ENCODE measurements around the gene TIMM44.

TIMM44 gene

DNA sequence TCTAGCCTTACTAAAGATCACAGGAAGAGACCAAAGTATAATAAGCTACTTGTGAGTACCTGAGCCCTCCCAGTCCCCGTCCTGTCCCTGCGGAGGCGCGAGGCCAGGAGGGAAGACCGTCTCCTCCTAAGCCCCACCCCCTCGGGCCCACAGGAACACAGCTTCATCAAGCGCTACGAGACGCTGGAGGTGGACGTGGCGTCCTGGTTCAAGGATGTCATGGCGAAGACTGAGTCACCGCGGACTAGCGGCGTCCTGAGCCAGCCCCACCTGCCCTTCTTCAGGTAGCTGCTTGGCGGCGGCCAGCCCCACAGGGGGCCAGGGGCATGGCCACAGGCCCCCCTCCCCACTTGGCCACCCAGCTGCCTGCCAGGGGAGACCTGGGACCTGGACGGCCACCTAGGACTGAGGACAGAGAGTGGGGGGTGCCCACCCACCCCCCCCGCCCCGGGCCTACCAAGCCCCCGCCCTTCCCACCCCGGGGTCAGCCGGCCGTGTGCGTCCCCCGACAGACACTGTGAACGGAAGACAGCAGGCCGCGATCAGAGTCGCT lies 31.2 kb downstream of the TIMM44 start:
- no peak for DNase-seq

DNA sequence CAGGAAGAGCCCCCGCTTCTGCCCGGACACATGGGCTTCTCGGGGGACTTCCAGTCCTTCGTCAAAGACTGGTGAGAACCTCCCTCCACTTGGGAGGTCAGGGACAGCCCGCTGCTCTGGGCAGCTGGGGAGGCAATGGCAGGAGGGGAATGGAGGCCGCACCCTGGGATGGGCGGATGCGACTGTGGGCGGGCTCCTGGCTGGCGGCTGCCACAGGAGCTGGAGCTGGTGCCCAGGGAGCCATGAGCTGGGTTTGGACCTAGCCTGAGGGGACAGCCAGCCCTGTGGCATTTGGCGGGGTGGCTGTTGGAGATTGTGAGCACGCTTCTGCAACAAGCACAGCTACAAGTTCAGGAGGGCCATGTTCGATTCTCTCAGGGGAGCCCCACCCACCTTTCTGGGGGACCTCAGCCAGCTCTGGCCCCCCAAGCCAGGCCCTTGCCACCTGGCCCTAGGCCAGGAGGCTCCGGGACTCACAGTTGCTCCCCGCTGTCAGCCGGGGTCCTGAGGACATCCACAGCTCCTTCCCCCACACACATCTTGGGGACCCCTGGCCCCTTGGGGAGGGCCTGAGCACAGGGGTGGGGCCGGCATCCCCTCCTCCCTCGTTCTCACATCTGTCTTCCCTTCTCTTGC lies 31.8 kb downstream of the TIMM44 start:
- no peak for DNase-seq

DNA sequence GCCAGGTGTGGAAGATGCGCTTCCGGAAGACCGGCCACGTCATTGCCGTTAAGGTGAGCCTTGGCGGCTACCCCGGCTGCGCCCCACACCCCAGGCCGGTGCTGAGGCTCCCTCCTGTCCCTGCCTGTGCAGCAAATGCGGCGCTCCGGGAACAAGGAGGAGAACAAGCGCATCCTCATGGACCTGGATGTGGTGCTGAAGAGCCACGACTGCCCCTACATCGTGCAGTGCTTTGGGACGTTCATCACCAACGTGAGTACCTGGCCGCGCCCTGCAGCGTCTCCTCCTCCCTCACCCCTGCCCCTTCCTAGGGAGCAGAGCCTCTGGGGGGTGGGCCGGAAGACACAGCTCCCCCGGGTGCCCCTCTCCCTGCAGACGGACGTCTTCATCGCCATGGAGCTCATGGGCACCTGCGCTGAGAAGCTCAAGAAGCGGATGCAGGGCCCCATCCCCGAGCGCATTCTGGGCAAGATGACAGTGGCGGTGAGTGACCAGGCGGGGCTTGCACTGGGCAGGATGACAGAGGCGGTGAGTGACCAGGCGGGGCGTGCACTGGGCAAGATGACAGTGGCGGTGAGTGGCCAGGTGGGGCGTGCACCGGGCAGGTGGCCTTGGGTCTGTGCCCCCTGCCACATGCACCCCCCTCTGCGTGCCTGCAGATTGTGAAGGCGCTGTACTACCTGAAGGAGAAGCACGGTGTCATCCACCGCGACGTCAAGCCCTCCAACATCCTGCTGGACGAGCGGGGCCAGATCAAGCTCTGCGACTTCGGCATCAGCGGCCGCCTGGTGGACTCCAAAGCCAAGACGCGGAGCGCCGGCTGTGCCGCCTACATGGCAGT lies 32.9 kb downstream of the TIMM44 start:
- DNase-seq, result no peak

DNA sequence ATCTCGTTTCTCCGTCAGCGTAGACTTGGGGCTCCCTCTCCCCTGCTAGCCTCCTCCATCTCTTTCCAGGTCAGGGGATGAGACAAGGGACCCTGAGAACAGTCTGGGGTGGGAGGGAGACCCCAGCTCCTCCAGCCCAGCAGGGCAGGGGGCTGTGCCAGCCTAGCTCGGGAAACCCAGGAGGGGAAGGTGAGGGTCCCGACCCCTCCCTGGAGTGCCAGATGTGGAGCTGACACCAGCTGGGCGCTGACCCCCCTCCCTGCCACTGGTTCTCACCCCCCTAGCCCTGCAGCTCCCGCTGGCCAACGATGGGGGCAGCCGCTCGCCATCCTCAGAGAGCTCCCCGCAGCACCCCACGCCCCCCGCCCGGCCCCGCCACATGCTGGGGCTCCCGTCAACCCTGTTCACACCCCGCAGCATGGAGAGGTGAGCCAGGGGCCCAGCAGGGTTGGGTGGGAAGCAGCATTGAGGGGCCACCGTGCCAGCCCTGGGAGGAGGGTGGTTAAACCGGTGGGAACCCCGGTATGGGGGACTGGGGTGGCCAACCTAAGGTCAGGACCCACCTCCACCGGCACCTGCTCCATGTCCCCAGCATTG lies 33.9 kb downstream of the TIMM44 start:
- DNase-seq, result no peak

DNA sequence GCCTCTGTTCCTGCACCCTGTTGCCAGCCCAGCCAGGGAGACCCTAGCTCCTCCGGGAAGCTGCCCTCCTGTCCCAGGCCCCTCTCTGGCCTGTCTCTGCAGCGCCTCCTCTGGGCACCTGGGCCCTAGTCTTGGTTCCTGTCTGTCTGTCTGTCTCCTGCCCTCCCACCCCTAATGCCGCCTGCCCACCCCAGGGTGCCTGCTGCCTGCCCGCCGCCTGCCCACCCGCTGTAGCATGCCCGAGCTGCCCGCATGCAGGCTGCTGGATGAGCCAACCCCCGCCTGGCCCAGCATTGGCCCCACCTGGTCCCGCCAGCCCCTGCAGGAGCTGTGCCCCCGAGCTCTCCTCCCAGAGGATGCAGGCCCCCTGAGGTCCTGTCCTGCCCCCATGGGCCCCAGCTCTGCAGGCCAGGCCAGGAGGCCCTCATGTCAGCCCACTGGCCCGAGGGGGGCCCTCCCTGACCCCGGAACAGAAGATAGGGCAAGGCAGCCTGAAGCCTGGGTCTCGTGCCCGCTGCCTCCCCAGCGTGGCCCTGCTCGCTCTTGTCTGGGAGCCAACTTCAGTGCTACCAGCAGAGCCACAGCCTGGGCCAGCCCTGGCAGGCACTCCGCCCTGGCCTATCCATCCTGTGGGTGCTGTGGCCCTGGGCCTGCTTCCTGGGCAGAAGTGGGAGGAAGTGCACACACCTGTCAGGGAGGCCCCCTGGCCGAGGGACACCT lies 34.6 kb downstream of the TIMM44 start:
- no peak for DNase-seq

DNA sequence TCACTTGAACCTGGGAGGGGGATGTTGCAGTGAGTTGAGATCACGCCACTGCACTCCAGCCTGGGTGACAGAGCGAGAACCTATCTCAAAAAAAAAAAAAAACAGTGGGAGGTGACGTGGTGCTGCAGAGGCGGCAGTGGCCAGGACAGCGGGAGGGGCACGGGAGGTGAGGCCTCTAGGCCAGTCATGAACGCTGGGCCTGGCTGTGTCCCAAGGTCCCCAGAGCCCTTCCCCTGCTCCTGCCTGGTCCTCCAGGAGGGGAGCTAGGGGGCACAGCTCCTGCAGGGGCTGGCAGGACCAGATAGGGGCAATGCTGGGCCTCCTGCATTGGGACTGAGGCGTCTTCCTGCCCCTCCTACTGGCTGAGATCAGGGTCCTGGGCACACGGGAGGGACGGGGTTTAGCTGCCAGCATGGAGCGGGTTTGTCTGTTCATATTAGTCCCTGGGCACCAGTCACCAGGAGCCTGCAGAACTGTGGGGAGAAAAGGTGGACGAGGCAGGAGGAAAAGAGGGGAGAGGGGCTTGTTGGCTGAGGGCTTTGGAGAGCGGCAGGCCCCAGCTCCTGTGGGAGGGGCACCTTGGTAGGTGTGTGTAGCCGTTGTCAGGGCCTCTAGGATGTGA lies 35.3 kb downstream of the TIMM44 start:
- DNase-seq, result no peak

DNA sequence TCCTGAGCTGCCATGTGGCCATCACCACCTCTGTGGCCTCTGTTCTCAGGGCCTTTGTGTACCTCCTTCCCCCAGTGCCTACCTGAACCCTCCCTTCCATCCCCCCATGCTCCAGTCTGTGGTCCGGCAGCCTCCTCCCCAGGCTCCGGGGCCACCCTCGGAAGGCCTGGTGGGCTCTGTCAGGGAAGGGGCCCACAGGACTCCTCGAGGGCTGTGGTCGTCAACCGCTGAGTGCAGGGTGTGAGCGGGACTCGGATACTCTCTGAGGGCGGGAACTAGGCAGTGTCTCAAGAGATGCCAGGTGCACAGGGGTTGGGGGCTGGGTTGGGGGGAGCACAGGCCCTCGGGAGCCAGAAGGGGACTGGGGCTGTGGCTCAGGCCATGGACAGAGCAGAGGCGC lies 35.9 kb downstream of the TIMM44 start:
- no peak for DNase-seq

DNA sequence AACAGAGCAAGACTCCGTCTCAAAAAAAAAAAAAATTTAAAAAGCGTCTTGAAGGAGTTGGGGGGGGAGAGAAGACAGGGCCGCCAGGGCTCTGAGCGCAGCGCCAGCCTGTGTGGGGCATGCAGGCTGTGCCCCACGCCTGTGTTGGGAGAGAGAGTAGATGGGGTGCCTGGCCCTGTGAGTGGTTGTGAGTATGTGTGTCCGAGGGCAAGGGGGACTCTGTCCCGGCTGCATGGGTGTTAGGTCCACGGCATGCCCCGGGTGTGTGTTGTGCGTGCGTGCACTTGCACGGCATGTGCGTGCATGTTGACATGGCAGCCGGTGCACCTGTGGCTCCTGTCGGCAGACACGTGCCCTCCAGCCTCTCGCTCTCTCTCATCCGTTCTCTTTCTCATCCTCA lies 36.3 kb downstream of the TIMM44 start:
- no peak for DNase-seq

DNA sequence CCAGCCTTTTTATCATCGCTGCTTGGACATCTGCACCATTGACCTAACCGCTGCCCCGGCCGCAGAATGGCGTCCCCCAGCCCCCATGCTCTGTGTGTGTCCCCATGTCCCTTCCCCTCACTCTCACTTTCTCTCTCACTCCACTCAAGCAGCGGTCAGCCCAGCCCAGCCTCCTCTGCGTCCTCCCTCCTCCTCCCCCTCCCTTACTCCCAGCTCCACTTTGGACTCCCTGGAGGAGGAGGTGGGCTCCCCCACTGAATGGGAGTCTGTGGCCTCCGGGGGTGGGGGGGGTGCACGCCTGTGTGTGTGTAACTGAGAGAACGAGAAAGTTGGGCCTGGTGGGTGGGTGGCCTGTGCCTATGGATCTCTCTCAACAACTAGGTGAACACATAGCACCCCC lies 37.6 kb downstream of the TIMM44 start:
- no peak for DNase-seq

DNA sequence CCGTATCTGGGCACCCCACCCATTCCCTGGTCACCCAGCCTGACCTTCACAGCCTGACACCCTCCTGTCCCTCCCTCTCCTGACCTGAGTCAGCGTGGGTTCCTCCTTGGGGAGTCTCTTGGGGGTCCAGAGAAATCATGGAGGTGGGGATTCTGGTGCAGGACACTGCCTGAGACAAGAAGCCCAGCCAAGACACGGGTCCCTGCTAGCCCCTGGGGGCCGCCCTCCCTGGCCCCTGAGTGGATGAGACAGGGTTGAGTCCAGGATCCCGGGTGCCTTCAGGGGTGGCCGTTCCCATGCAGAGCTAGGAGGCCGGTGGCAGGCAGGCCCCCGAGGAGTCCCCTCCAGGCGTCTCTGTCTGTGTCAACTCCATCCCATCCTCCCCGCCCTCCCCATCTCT lies 38.2 kb downstream of the TIMM44 start:
- DNase-seq, result no peak

DNA sequence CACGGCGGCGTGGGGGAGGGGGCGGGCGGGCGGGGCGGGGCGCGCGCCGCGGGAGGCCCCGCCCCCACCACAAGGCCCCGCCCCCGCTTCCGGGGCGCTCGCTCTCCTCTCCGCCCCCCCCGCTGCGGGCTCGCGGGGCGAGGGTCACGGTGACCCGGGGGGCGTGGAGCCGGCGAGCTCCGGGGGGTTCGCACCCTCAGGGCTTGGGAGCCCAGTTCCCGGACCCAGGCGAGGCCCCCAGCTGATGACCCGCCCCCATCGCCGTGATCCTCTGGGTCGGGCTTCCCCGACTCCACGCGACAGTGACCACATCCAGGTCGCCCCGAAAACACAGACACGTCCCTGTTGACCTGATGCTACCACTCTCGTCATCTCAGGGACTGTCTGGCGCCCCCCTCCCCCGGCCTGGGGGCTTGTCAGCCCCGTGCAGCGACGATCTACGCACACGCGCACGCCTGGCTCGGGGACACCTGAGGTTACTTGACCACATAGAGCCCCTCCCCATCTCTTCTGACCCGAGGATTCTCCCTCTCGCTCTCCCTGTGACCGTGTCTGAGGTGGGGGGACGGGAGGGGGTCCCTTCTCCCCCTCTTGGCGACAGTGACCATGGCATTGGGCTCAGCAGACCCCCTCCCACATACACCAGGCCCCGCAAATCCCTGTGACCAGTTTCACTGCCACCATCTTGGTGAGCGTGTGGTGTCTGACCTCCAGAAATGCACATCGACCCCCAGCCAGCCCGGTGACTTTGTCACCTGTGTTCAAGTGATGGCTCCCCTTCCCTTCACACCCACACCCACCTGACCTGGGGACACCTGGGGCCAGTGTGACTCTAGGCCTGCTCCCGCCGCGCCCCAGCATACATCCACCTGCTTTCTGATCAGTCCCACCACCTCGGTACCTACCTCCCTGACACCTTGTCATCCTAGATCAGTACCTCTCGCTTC lies 39.1 kb downstream of the TIMM44 start:
- peak; percentile 34 for DNase-seq

DNA sequence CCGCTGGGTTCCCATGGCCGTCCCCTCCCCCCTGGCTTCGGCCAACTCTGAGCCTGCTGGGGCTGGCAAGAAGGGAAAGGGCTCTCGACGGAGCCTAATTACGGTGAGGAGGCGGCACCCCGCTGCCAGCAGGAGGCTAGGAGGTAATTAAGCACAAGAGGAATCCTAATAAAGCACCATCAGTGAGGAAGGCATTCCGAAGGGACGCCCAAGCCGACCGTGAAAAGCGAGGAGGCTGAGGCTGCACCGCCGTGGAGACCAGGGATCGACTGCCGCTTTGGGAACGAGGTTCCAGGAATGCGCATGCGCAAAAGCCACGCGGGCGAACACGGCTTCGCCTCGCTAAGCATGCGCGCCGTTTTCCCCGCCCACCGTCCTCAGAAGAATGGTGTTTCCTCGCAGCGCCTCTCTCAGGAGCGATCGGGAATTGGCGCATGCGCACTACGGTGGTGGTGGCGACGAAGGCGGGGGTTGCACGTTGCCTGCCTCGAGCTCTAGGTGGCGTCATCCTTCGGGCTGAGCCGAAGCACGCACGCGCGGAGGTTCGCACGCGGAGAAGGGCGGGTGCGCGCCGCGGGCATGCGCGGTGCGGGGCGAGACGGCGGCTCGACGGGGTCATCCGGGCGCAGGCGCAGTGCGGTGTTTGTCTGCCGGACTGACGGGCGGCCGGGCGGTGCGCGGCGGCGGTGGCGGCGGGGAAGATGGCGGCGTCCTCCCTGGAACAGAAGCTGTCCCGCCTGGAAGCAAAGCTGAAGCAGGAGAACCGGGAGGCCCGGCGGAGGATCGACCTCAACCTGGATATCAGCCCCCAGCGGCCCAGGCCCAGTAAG lies 40.0 kb downstream of the TIMM44 start, which contains the start of gene MAP2K7:
MAP2K7 (plus strand) TSS at position 634 of the 830 bp plus-strand sequence; CDS start at position 702, 68 bp downstream.
- DNase-seq, result peak; percentile 100

DNA sequence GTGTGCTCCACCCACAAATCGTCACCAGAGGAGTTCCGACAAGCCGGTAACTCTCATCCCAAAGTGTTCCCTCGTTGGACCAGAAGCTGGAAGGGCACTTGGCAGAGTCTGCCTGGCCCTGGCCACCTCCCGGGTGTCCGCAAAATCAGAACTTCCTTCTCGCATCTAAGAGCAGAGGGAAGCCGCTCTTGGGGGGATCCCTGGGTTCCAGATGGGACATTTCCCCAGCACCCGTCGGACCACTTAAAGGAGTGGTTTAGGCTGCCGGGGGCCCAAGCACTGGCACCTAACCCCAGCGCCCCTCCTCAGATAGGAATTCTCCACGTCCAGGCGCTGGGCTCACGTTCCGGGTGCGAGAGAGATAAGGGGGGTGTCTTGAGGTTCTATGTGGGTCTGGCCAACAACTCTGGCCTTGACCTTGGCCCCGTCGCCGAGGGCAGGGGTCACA lies 40.6 kb downstream of the TIMM44 start:
- DNase-seq, result no peak

DNA sequence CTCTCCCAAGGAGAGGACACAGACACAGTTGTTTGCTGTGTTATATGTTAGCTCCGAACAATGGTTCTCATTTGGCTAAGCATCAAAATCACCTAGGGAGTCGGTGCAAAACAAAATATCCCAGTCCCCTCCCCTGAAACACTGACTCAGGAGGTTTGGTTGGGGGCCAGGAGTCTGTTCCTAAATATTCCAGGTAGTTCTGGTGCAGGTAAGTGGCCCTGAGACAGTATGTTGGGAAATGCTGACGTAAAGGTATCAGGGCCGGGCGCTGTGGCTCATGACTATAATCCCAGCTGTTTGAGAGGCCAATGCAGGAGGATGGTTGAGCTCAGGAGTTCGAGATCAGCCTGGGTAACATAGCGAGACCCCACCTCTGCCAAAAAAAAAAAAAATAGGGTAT lies 42.1 kb downstream of the TIMM44 start:
- no peak for DNase-seq

DNA sequence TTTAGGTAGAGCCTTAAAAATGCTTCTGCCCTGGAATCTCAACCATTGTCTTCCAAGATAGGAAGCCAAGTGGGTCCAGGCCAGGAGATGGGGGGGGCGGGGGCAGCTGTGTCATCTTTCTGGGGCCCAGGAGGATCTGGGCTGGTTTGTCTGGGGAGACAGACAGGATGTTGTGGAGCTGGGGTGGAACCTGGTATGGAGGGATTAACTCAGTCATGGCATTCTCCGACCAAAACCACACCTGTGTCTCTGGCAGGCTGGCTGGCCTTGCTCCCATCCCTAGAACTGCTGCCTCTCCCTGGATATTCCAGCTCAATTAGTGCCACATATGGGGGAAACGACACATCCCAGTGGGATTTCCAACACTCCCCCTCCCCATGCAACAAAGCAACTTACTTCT lies 42.5 kb downstream of the TIMM44 start:
- no peak for DNase-seq

DNA sequence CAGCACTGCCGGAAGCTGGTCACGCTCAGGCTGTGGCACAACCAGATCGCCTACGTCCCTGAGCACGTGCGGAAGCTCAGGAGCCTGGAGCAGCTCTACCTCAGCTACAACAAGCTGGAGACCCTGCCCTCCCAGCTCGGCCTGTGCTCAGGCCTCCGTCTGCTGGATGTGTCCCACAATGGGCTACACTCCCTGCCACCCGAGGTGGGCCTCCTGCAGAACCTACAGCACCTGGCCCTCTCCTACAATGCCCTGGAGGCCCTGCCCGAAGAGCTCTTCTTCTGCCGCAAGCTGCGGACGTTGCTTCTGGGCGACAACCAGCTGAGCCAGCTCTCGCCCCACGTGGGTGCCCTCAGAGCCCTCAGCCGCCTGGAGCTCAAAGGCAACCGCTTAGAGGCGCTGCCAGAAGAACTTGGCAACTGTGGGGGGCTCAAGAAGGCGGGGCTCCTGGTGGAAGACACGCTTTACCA lies 43.0 kb downstream of the TIMM44 start:
- DNase-seq, result no peak

DNA sequence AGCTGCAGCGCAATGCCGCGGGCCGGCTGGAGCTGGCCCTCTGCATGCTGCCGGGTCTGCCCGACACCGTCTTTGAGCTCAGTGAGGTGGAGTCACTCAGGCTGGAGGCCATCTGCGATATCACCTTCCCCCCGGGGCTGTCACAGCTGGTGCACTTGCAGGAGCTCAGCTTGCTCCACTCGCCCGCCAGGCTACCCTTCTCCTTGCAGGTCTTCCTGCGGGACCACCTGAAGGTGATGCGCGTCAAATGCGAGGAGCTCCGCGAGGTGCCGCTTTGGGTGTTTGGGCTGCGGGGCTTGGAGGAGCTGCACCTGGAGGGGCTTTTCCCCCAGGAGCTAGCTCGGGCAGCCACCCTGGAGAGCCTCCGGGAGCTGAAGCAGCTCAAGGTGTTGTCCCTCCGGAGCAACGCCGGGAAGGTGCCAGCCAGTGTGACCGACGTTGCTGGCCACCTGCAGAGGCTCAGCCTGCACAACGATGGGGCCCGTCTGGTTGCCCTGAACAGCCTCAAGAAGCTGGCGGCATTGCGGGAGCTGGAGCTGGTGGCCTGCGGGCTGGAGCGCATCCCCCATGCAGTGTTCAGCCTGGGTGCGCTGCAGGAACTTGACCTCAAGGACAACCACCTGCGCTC lies 43.6 kb downstream of the TIMM44 start:
- DNase-seq, result no peak

DNA sequence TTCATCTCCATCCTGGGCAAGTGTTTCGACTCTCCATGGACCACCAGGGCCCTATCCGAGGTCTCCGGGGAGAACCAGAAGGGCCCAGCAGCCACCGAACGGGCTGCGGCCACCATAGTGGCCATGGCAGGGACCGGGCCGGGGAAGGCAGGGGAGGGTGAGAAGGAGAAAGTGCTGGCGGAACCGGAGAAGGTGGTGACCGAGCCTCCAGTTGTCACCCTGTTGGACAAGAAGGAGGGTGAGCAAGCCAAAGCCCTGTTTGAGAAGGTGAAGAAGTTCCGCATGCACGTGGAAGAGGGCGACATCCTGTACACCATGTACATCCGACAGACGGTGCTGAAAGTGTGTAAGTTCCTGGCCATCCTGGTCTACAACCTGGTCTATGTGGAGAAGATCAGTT lies 44.5 kb downstream of the TIMM44 start:
- no peak for DNase-seq

DNA sequence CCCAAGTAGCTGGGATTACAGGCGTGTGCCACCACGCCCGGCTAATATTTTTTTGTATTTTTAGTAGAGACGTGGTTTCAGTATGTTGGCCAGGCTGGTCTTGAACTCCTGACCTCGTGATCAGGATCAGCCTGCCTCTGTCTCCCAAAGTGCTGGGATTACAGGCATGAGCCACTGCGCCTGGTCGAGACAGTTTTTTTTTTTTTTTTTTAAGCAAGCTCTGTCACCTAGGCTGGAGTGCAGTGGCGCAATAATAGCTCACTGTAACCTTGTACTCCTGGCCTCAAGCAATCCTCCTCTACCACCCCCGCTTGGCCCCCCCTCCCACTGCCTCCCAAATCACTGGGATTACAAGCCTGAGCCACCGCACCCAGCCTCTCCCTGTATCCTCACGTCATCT lies 46.2 kb downstream of the TIMM44 start:
- no peak for DNase-seq

DNA sequence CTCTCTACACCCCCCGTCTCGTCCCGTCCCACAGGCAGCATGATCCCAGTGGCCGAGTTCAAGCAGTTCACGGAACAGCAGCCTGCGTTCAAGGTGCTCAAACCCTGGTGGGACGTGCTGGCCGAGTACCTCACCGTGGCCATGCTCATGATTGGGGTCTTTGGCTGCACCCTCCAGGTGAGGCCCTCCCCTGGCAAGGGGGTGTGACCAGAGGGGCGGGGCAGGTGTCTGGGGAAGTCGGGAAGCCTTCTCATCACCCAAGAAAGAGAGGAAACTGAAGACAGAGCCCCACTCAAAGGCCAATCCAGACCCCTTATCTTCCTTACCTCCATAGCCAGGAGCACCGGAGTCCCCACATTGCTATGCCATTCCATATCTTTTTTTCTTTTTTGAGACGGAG lies 47.9 kb downstream of the TIMM44 start:
- no peak for DNase-seq

Data from inflammatory macrophage treated with lipopolysaccharide for 4 hours (primary cell).